ENCODE measurements around the gene CORO7.

DNA sequence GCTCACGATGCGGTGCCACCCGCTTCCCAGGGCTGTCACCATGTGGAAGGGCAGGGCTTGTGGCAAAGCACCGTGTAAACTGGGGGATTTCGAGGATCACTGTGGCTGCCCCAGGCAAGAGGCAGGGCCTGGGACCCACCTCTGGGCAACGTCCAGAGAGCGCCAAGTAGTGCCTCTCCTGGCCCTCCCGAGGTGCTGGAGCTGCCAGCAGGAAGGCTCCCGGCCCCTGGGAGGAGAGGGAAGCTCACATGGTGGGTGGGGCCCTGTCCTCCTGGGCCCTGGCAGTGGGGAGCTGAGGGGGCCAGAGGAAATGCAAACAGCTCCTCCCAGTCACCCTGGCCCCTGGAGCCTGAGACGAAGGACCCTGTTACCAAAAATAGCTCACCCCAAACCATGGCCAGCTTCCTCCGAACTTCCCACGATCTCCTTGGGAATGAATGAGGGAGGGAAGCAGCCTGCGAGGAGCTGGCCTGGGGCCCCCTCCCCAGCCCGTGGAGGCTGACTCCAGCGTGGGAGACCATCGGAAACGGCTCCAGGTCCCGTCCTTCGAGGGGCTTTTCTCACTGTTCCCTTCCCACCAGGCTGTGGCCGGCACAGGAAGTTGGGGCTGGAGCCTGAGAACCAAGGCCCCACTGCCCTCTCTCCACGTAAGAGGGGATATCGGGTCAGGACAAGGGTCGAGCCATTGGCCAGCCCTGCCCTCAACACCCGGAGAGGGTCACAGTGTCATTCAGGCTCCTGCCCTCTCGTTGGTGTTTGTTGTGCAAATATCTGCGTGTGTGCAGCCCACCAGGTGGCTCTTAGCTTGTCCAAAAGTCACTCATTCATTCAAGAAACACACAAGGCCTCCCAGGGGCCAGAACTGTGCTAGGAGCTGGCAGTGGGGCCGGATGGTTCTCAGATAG is 27.1 kb downstream of the CORO7 start:
- TF ChIP-seq, protein P1, sequence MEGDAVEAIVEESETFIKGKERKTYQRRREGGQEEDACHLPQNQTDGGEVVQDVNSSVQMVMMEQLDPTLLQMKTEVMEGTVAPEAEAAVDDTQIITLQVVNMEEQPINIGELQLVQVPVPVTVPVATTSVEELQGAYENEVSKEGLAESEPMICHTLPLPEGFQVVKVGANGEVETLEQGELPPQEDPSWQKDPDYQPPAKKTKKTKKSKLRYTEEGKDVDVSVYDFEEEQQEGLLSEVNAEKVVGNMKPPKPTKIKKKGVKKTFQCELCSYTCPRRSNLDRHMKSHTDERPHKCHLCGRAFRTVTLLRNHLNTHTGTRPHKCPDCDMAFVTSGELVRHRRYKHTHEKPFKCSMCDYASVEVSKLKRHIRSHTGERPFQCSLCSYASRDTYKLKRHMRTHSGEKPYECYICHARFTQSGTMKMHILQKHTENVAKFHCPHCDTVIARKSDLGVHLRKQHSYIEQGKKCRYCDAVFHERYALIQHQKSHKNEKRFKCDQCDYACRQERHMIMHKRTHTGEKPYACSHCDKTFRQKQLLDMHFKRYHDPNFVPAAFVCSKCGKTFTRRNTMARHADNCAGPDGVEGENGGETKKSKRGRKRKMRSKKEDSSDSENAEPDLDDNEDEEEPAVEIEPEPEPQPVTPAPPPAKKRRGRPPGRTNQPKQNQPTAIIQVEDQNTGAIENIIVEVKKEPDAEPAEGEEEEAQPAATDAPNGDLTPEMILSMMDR (conservative IDR thresholded peaks at IDR 0.05) = no peak
- TF ChIP-seq ZFX (IDR thresholded peaks at IDR 0.05) = no peak
